ENCODE measurements around the gene PRELID3B. TPM values are rescaled to one million over a fixed set of nuclear protein-coding genes. Genes with fewer than 3 reads are reported as not detected.
A peak's percentile ranks its signal among the peaks of the same experiment; 100 is the strongest.

The PRELID3B gene
- total RNA-seq, 1 experiment from 2014 or later = 29.5 TPM

- no peaks in the 10 kb centered on the region for H3K27me3 ChIP-seq (ENCODE audit: control insufficient read depth, insufficient read depth, low read length)
- H3K4me3 ChIP-seq (ENCODE audit: insufficient read depth, low read depth, low read length) = no peak overlapping the region
- no peaks in the 10 kb centered on the region for H3K36me3 ChIP-seq (replicated peaks; ENCODE audit: control insufficient read depth, insufficient read depth, low read length)
- DNase-seq = no peak
These were observed 25.9 kb upstream of the PRELID3B start for GRCh38 chr20:59068534-59068933.

DNA sequence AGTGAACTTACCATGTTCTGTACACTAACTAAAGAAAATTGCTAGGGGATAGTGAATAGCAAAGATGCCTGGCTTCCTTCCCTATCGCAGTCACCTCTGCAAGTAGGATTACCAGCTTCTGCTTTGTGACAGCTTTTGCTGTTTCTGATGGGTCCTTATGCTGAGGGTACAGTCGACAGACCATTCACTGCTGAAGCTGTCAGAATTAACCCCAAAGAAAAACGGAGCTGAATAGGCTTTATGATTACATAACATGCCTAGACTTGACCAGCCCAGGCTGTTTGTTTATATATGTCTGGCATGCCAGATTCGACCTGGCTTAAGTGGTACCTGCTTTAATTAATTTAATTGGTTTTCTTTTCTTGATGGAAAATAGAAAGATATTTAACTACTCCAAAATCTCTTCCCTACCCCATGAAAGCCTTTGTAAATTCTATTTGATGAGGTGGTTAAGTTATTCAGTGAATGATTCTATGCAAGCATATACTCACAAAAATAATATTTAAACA is 21.7 kb upstream of the PRELID3B start:
- Histone ChIP-seq H3K27me3 (ENCODE audit: control insufficient read depth, insufficient read depth, low read length) (no peaks in the 10 kb centered on the region), H3K36me3 (replicated peaks; ENCODE audit: control insufficient read depth, insufficient read depth, low read length) (no peaks in the 10 kb centered on the region), H3K4me3 (ENCODE audit: insufficient read depth, low read depth, low read length) (no peak overlapping the region)
- no peak for DNase-seq

DNA sequence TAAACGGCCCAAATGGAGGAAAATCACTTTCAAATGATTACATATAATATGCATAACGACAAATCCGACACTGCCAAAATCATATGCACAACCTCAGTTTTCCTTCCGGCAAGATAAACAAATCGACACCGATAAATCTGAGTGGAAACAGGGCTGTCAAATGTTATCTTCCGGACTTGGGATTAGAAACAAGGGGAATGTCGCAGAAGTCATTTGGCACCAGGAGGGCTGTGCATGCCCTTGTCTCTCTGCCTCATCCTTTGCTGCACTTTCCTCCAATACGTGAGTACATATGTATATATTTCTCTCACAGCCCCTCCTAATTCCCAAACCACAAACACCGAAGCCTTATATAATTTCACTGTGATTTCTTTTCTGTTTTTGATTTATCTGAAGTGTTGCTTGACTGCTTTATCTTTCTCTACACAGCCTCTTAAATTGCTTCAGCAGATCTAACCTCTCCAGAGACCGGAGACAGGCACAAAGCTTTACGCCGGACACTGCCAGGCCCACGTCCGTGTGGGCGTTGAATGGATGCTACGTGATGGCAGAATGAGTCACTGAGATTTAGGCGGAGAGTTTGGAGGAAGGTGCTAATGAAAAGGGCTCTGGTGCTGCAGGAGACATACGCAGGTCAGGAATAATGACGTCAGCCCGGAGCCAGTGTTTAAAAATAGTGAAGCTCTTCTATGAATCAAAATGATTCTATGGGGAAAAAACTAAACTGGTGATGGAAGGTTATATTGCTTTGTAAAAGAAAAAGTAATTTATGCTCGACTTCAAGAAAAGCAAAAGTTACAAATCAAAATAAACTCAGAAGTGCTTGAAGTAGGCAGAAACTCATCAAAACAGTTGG is 21.0 kb upstream of the PRELID3B start:
- no peak for DNase-seq
- no peaks in the 10 kb centered on the region for H3K27me3 ChIP-seq (ENCODE audit: control insufficient read depth, insufficient read depth, low read length)
- no peak overlapping the region for H3K4me3 ChIP-seq (ENCODE audit: insufficient read depth, low read depth, low read length)
- H3K36me3 ChIP-seq (replicated peaks; ENCODE audit: control insufficient read depth, insufficient read depth, low read length) = no peaks in the 10 kb centered on the region

- Histone ChIP-seq H3K27me3 (ENCODE audit: control insufficient read depth, insufficient read depth, low read length) (no peaks in the 10 kb centered on the region), H3K4me3 (ENCODE audit: insufficient read depth, low read depth, low read length) (no peak overlapping the region), H3K36me3 (replicated peaks; ENCODE audit: control insufficient read depth, insufficient read depth, low read length) (no peaks in the 10 kb centered on the region)
- DNase-seq = no peak
These were observed 19.5 kb upstream of the PRELID3B start for GRCh38 chr20:59062081-59062480.

DNA sequence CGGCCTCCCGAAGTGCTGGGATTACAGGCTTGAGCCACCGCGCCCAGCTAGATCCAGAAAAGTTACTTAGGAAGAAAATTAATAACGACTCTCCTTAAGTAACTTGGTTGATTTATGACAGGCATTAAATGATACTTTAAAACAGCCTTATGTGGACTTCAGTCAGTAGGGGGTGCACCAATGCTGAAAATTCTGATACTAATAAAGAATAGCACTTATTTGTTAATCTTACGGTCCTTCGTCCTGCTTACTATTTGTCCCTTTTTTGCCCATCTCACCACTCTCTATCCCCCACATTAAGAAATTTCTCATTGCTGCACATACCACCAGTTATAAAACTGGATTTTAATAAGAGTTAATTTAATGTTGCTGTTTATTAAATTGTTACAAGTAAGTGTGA is 12.7 kb upstream of the PRELID3B start:
- no peaks in the 10 kb centered on the region for H3K27me3 ChIP-seq (ENCODE audit: control insufficient read depth, insufficient read depth, low read length)
- no peak for DNase-seq
- H3K36me3 ChIP-seq (replicated peaks; ENCODE audit: control insufficient read depth, insufficient read depth, low read length) = no peaks in the 10 kb centered on the region
- H3K4me3 ChIP-seq (ENCODE audit: insufficient read depth, low read depth, low read length) = no peak overlapping the region

GRCh38 chr20:59051666-59052185 is 9.1 kb upstream of the PRELID3B start:
- H3K36me3 ChIP-seq (replicated peaks; ENCODE audit: control insufficient read depth, insufficient read depth, low read length) = no peaks in the 10 kb centered on the region
- H3K4me3 ChIP-seq (ENCODE audit: insufficient read depth, low read depth, low read length) = no peak overlapping the region
- DNase-seq = no peak
- H3K27me3 ChIP-seq (ENCODE audit: control insufficient read depth, insufficient read depth, low read length) = no peaks in the 10 kb centered on the region

DNA sequence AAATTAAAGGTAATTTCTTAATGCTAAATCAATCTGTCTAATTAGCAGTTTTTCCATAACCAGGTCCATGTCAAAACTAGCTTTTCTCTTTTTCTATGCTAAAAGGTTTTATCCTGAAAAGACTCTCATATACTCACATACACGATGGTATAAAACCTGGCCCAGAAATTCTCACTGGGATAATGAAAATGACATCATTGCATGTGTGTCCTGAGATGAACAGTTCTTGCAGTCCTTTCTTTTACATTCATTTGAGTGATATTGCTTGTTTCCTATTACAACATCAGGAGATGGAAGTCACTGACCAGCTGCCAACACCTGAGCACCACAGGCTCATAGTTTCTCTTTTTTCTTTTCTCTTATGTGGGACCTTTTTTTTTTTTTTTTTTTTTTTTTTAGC is 7.9 kb upstream of the PRELID3B start:
- no peak for DNase-seq
- Histone ChIP-seq H3K4me3 (ENCODE audit: insufficient read depth, low read depth, low read length) (no peak overlapping the region), H3K27me3 (ENCODE audit: control insufficient read depth, insufficient read depth, low read length) (no peaks in the 10 kb centered on the region), H3K36me3 (replicated peaks; ENCODE audit: control insufficient read depth, insufficient read depth, low read length) (no peaks in the 10 kb centered on the region)

DNA sequence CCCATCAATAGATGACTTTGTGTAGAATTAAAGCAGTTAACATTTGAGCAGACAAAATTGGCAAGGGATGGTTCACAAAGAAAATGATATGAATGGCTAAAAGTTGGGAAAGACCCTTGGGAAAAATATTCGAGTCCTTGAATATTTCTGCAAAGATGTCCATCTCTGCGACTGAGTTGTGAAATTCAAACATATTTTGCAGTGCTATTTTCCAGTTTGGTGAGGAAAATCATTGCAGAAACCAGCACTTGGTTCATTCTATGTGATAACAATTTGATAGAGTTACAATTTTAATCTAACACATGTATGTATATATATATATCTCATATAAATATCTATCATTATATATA is 6.1 kb upstream of the PRELID3B start:
- Histone ChIP-seq H3K36me3 (replicated peaks; ENCODE audit: control insufficient read depth, insufficient read depth, low read length) (no peaks in the 10 kb centered on the region), H3K27me3 (ENCODE audit: control insufficient read depth, insufficient read depth, low read length) (no peaks in the 10 kb centered on the region; the same call in 1 of the 2 replicates), H3K4me3 (ENCODE audit: insufficient read depth, low read depth, low read length) (no peak overlapping the region)
- DNase-seq = no peak

- Histone ChIP-seq H3K36me3 (replicated peaks; ENCODE audit: control insufficient read depth, insufficient read depth, low read length) (no peaks in the 10 kb centered on the region), H3K27me3 (ENCODE audit: control insufficient read depth, insufficient read depth, low read length) (no peaks in the 10 kb centered on the region; the same call in 1 of the 2 replicates), H3K4me3 (ENCODE audit: insufficient read depth, low read depth, low read length) (no peak overlapping the region)
- DNase-seq = no peak
These were observed 5.5 kb upstream of the PRELID3B start for GRCh38 chr20:59047938-59048680.

DNA sequence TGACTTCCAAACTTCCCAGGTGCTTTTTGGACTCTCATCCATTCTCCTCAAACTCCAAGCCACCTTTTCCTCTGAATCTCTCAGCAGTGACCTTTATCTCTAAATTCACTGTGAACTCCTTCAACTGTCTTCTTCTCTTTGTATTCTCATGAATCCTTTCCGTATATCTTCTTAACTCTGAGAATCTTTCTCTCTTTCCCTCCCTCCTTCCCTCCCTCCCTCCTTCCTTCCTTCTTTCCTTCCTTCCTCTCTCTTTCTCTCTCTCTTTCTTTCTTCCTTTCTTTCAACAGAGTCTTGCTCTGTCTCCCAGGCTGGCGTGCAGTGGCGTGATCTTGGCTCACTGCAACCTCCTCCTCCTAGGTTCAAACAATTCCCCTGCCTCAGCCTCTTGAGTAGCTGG is 4.3 kb upstream of the PRELID3B start:
- no peak overlapping the region for H3K4me3 ChIP-seq (ENCODE audit: insufficient read depth, low read depth, low read length)
- H3K27me3 ChIP-seq (ENCODE audit: control insufficient read depth, insufficient read depth, low read length) = no peaks in the 10 kb centered on the region; the same call in 1 of the 2 replicates
- no peak for DNase-seq
- no peaks in the 10 kb centered on the region for H3K36me3 ChIP-seq (replicated peaks; ENCODE audit: control insufficient read depth, insufficient read depth, low read length)

DNA sequence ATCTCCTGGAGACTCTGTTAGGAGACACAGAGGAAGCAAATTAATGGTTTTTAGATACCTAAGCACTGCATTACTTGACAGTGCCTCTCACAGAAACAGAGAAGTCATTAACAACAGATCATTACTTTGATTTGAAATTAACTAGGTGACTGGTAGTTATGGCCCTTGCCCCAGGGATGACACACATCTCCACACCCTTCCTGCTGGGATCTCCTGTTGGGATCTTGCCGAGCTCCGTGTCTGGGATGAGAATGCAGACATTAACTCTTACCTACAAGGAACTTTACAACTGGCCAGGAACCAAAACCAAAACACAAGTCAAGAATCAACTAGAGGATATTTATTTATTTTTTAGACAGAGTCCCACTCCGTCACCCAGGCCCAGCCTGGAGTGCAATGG is 2.2 kb upstream of the PRELID3B start:
- Histone ChIP-seq H3K36me3 (replicated peaks; ENCODE audit: control insufficient read depth, insufficient read depth, low read length) (no peaks in the 10 kb centered on the region), H3K4me3 (ENCODE audit: insufficient read depth, low read depth, low read length) (no peak overlapping the region), H3K27me3 (ENCODE audit: control insufficient read depth, insufficient read depth, low read length) (no peaks in the 10 kb centered on the region; the same call in 1 of the 2 replicates)
- no peak for DNase-seq

DNA sequence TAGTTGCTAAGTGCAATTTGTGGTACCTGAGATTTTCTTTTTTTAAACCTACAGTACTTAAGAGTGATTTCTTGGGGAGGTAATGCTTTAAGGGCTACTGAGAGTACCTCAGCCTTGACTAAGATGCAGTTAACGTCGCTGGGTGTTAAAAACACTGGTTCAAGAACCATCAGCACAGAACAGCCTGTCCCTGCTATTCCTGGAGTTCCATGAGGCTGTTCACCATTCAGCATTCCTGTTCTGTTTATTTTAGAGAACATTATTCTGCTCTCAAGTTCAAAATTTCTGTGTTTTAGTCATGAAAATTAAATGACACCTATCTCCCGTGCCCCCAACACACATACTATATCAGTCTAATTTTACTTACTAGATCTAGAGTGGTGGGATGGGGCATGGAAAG is 1.7 kb upstream of the PRELID3B start:
- H3K27me3 ChIP-seq (ENCODE audit: control insufficient read depth, insufficient read depth, low read length) = no peaks in the 10 kb centered on the region; the same call in 1 of the 2 replicates
- no peak for DNase-seq
- no peaks in the 10 kb centered on the region for H3K36me3 ChIP-seq (replicated peaks; ENCODE audit: control insufficient read depth, insufficient read depth, low read length)
- no peak overlapping the region for H3K4me3 ChIP-seq (ENCODE audit: insufficient read depth, low read depth, low read length)

DNA sequence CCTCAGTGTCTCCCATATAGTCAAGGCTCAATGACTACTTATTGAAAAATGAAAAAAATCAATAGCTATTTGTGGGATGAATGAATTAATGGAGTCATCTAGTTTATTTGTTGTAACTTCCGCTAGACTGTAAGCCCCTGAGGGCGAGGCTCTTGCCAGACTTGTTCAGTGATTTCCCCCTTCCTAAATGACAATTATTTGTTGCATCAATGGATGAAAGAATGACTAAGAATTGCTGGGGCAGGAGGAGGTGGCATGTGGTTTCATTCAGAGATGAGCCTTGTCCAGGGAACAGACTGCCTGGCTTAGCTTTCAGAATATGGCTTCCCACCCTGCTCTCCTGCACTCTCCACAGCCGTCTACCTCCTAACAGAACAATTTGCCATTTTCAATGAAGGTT is 1.1 kb upstream of the PRELID3B start:
- DNase-seq = no peak
- H3K4me3 ChIP-seq (ENCODE audit: insufficient read depth, low read depth, low read length) = no peak overlapping the region
- H3K36me3 ChIP-seq (replicated peaks; ENCODE audit: control insufficient read depth, insufficient read depth, low read length) = no peaks in the 10 kb centered on the region
- H3K27me3 ChIP-seq (ENCODE audit: control insufficient read depth, insufficient read depth, low read length) = no peaks in the 10 kb centered on the region; the same call in 1 of the 2 replicates

- Histone ChIP-seq H3K4me3 (ENCODE audit: insufficient read depth, low read depth, low read length) (peak overlapping the region; percentile 61), H3K27me3 (ENCODE audit: control insufficient read depth, insufficient read depth, low read length) (no peaks in the 10 kb centered on the region; the same call in 1 of the 2 replicates), H3K36me3 (replicated peaks; ENCODE audit: control insufficient read depth, insufficient read depth, low read length) (no peaks in the 10 kb centered on the region; the same call in 1 of the 2 replicates)
- peak; percentile 99 for DNase-seq
These were observed 428 bp upstream of the PRELID3B start for GRCh38 chr20:59042796-59043631.

All from H7 (cell line).